HepG2 (cell line): Measurements from ENCODE around the gene TLL2. TPM values are rescaled to one million over a fixed set of nuclear protein-coding genes. Genes with fewer than 3 reads are reported as not detected.

Source experiments
- ATF7-NPFF ChIP-seq: sonication (generic); formaldehyde crosslinking; IDR thresholded peaks from 2 replicates; pipeline ENCODE4 v1.8.1; 2023; ENCODE audit warnings: mild to moderate bottlenecking, low read depth, missing genetic modification reagents, moderate library complexity
- CCDC6 ChIP-seq: sonication (generic); formaldehyde crosslinking; IDR thresholded peaks from 2 replicates; pipeline ENCODE4 v1.8.1; 2022; ENCODE audit warnings: mild to moderate bottlenecking, missing genetic modification reagents, moderate library complexity
- HMG20B ChIP-seq: conservative IDR thresholded peaks from 2 replicates; pipeline ENCODE4 v1.6.1; 2016; ENCODE audit warnings: missing genetic modification reagents, missing compliant biosample characterization
- KLF6 ChIP-seq: IDR thresholded peaks from 2 replicates; pipeline ENCODE4 v1.8.0; 2016; ENCODE audit warnings: missing biosample characterization, missing genetic modification reagents
- NFIB ChIP-seq: sonication (generic); formaldehyde crosslinking; IDR thresholded peaks from 2 replicates; pipeline ENCODE4 v1.9.0; 2021; ENCODE audit warnings: missing genetic modification reagents, mild to moderate bottlenecking, borderline replicate concordance
- PAX8 ChIP-seq: sonication (generic); formaldehyde crosslinking; IDR thresholded peaks from 2 replicates; pipeline ENCODE4 v1.8.0; 2022; ENCODE audit warnings: mild to moderate bottlenecking, missing genetic modification reagents, borderline replicate concordance
- SOX13 ChIP-seq, 3 experiments: fragments of 450-650 bp in 1 of 3; sonication (generic) in 1 of 3; formaldehyde crosslinking in 1 of 3; IDR thresholded peaks in 2 of 3; conservative IDR thresholded peaks in 1 of 3; 2 replicates each; pipeline versions ENCODE4 v1.5.0 to v1.6.1; 2016 to 2020; ENCODE audit warnings: antibody characterized with exemption in 1 of 3, mild to moderate bottlenecking in 1 of 3, missing compliant biosample characterization in 1 of 3, missing genetic modification reagents in 1 of 3, moderate library complexity in 1 of 3
- ZBTB20 ChIP-seq: sonication (generic); formaldehyde crosslinking; IDR thresholded peaks from 2 replicates; pipeline ENCODE4 v1.8.1; 2023; ENCODE audit warnings: missing genetic modification reagents, low read depth, mild to moderate bottlenecking, borderline replicate concordance
- ZNF354B ChIP-seq: sonication (generic); formaldehyde crosslinking; IDR thresholded peaks from 2 replicates; pipeline ENCODE4 v1.8.0; 2022; ENCODE audit warnings: mild to moderate bottlenecking, missing genetic modification reagents
- ZNF468 ChIP-seq: sonication (generic); formaldehyde crosslinking; IDR thresholded peaks from 2 replicates; pipeline ENCODE4 v1.8.0; 2022; ENCODE audit warnings: mild to moderate bottlenecking, moderate library complexity, missing genetic modification reagents
- ZNF557 ChIP-seq: sonication (generic); formaldehyde crosslinking; IDR thresholded peaks from 2 replicates; pipeline ENCODE4 v1.4.0; 2020; ENCODE audit warnings: missing genetic modification reagents
- ZNF562 ChIP-seq: sonication (generic); formaldehyde crosslinking; IDR thresholded peaks from 2 replicates; pipeline ENCODE4 v1.8.0; 2022; ENCODE audit warnings: missing genetic modification reagents, borderline replicate concordance
- ZNF737 ChIP-seq: sonication (generic); formaldehyde crosslinking; IDR thresholded peaks from 2 replicates; pipeline ENCODE4 v1.5.0; 2020; ENCODE audit warnings: missing genetic modification reagents, mild to moderate bottlenecking, borderline replicate concordance
- ZNF788 ChIP-seq: sonication (generic); formaldehyde crosslinking; IDR thresholded peaks from 2 replicates; pipeline ENCODE4 v1.5.0; 2020; ENCODE audit warnings: mild to moderate bottlenecking, missing genetic modification reagents, borderline replicate concordance
- polyA plus RNA-seq, 8 experiments: library from polyadenylated mRNA; depleted of rRNA in 3 of 8; stranded (reverse) in 7 of 8; unstranded in 1 of 8; fragments of >200 nt; fragmentation: Illumina TruSeq in 4 of 8; extraction: Trizol in 4 of 8; gene quantifications; 2 replicates each; pipeline versions ENCODE4 v1.2.1 to v1.2.3, GENCODE V29; 2011 to 2016; ENCODE audit warnings: low read depth in 4 of 8, missing spikeins in 1 of 8, mixed read lengths in 1 of 8; ENCODE audit not compliant: insufficient read depth in 1 of 8
- total RNA-seq, 5 experiments: library from RNA; depleted of rRNA; stranded (reverse); fragments of >200 nt; fragmentation: Illumina TruSeq; extraction: Trizol; gene quantifications; 2 replicates each; pipeline ENCODE4 v1.2.3, GENCODE V29; 2016; ENCODE audit warnings: low read depth in 1 of 5
- TF ChIP-seq, protein P1 (sequence below): sonication (generic); formaldehyde crosslinking; IDR thresholded peaks from 2 replicates; pipeline ENCODE4 v1.4.0; 2020; ENCODE audit warnings: missing genetic modification reagents, borderline replicate concordance
- TF ChIP-seq, protein P2 (sequence below): sonication (generic); formaldehyde crosslinking; IDR thresholded peaks from 2 replicates; pipeline ENCODE4 v1.4.0; 2020; ENCODE audit warnings: mild to moderate bottlenecking, missing genetic modification reagents
- TF ChIP-seq, protein P3 (sequence below): sonication (generic); formaldehyde crosslinking; IDR thresholded peaks from 2 replicates; pipeline ENCODE4 v1.4.0; 2020; ENCODE audit warnings: mild to moderate bottlenecking, missing genetic modification reagents
- TF ChIP-seq, protein P4 (sequence below): IDR thresholded peaks from 2 replicates; pipeline ENCODE4 v1.6.1; 2016; ENCODE audit warnings: control low read depth
- TF ChIP-seq, protein P5 (sequence below): sonication (generic); formaldehyde crosslinking; conservative IDR thresholded peaks from 2 replicates; pipeline ENCODE4 v1.4.0; 2020; ENCODE audit warnings: missing genetic modification reagents
- TF ChIP-seq, protein P6 (sequence below): IDR thresholded peaks from 2 replicates; pipeline ENCODE4 v1.6.1; 2016; ENCODE audit warnings: low read depth, borderline replicate concordance

The TLL2 gene
- total and polyA plus RNA-seq, 2 of the 13 experiments (the other 11 are each of a cell fraction or from before 2014, with no cell fraction given), result 0.09 TPM; not detected in 1

DNA sequence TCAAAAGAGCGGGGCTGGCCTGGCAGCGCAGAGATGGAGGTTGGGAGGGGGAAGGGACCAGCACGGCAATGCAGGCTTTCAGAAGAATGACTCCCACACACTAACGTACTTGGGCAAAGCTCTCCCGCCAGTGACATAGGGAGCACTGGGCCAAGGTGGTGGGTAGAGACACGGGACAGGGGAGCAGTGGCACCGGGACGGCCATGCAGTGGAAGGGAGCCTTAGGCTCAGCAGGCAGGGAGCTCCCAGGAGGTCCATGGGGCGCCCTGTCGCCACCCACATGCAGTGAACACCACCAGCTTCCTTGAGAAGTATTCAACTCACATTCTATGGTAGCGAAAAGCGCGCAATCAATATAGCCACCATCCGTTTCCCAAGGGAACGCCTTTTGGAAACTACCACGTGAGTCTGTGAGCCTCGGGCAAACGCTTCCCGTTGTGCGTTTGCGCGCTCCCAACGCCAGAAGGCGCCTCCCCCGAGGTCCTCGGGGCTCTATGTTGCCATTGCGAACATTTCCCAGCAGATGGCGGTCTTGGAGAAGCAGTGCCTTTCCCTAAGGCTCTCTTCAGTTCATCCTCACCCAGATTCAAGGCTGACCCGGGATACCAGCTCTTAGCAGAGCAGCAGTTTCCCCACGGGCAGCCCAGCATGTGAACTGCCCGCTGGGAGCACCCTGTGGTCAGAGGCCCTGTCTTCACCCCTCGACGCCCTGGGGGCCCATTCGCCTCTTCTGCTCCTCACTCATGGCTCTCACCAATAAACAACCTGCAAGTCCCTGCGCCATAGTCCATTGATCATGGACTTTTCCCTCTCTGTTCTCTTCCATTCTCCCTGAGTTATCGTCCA, 138.5 kb downstream of the TLL2 start (continued):
- TF ChIP-seq SOX13 (IDR thresholded peaks at IDR 0.05), result no peak
- TF ChIP-seq SOX13 (CRISPR knock-in tag; conservative IDR thresholded peaks at IDR 0.05 in 1 of 2, IDR thresholded peaks at IDR 0.05 in 1 of 2), result 0 out of 4 replicates have a peak, but pooled peaks of 1 of the 2 experiments have one; percentile 12
- TF ChIP-seq ZNF737 (CRISPR knock-in tag), result no peak
- peak; percentile 17; the same call in 1 of the 2 replicates for TF ChIP-seq NFIB (CRISPR knock-in tag)
- TF ChIP-seq CCDC6 (CRISPR knock-in tag), result no peak
- TF ChIP-seq, protein P1, sequence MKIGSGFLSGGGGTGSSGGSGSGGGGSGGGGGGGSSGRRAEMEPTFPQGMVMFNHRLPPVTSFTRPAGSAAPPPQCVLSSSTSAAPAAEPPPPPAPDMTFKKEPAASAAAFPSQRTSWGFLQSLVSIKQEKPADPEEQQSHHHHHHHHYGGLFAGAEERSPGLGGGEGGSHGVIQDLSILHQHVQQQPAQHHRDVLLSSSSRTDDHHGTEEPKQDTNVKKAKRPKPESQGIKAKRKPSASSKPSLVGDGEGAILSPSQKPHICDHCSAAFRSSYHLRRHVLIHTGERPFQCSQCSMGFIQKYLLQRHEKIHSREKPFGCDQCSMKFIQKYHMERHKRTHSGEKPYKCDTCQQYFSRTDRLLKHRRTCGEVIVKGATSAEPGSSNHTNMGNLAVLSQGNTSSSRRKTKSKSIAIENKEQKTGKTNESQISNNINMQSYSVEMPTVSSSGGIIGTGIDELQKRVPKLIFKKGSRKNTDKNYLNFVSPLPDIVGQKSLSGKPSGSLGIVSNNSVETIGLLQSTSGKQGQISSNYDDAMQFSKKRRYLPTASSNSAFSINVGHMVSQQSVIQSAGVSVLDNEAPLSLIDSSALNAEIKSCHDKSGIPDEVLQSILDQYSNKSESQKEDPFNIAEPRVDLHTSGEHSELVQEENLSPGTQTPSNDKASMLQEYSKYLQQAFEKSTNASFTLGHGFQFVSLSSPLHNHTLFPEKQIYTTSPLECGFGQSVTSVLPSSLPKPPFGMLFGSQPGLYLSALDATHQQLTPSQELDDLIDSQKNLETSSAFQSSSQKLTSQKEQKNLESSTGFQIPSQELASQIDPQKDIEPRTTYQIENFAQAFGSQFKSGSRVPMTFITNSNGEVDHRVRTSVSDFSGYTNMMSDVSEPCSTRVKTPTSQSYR (CRISPR knock-in tag), result no peak
- no peak for TF ChIP-seq ZNF354B (CRISPR knock-in tag)
- no peak for TF ChIP-seq ZNF562 (CRISPR knock-in tag)
- TF ChIP-seq, protein P2, sequence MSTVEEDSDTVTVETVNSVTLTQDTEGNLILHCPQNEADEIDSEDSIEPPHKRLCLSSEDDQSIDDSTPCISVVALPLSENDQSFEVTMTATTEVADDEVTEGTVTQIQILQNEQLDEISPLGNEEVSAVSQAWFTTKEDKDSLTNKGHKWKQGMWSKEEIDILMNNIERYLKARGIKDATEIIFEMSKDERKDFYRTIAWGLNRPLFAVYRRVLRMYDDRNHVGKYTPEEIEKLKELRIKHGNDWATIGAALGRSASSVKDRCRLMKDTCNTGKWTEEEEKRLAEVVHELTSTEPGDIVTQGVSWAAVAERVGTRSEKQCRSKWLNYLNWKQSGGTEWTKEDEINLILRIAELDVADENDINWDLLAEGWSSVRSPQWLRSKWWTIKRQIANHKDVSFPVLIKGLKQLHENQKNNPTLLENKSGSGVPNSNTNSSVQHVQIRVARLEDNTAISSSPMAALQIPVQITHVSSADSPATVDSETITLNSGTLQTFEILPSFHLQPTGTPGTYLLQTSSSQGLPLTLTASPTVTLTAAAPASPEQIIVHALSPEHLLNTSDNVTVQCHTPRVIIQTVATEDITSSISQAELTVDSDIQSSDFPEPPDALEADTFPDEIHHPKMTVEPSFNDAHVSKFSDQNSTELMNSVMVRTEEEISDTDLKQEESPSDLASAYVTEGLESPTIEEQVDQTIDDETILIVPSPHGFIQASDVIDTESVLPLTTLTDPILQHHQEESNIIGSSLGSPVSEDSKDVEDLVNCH, result no peak
- TF ChIP-seq ZNF468 (CRISPR knock-in tag), result no peak
- TF ChIP-seq ATF7-NPFF (CRISPR knock-in tag), result no peak
- TF ChIP-seq, protein P3, sequence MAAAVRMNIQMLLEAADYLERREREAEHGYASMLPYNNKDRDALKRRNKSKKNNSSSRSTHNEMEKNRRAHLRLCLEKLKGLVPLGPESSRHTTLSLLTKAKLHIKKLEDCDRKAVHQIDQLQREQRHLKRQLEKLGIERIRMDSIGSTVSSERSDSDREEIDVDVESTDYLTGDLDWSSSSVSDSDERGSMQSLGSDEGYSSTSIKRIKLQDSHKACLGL (CRISPR knock-in tag), result no peak
- no peak for TF ChIP-seq HMG20B (CRISPR knock-in tag)
- 0 out of 2 replicates have a peak, but pooled peaks have one; percentile 39 for TF ChIP-seq KLF6 (CRISPR knock-in tag)
- no peak for TF ChIP-seq ZBTB20 (CRISPR knock-in tag)
- TF ChIP-seq, protein P4, sequence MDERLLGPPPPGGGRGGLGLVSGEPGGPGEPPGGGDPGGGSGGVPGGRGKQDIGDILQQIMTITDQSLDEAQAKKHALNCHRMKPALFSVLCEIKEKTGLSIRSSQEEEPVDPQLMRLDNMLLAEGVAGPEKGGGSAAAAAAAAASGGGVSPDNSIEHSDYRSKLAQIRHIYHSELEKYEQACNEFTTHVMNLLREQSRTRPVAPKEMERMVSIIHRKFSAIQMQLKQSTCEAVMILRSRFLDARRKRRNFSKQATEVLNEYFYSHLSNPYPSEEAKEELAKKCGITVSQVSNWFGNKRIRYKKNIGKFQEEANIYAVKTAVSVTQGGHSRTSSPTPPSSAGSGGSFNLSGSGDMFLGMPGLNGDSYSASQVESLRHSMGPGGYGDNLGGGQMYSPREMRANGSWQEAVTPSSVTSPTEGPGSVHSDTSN (CRISPR knock-in tag), result no peak
- TF ChIP-seq ZNF788 (CRISPR knock-in tag), result no peak; the same call in 1 of the 2 replicates
- TF ChIP-seq, protein P5, sequence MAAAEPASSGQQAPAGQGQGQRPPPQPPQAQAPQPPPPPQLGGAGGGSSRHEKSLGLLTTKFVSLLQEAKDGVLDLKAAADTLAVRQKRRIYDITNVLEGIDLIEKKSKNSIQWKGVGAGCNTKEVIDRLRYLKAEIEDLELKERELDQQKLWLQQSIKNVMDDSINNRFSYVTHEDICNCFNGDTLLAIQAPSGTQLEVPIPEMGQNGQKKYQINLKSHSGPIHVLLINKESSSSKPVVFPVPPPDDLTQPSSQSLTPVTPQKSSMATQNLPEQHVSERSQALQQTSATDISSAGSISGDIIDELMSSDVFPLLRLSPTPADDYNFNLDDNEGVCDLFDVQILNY (CRISPR knock-in tag), result no peak
- TF ChIP-seq ZNF557 (CRISPR knock-in tag), result no peak
- TF ChIP-seq PAX8 (CRISPR knock-in tag), result no peak
- TF ChIP-seq, protein P6, sequence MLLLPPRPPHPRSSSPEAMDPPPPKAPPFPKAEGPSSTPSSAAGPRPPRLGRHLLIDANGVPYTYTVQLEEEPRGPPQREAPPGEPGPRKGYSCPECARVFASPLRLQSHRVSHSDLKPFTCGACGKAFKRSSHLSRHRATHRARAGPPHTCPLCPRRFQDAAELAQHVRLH (CRISPR knock-in tag), result peak; percentile 83; the same call in 1 of the 2 replicates
